ENCODE data around the gene AZIN2. TPM values are rescaled to one million over a fixed set of nuclear protein-coding genes. Genes with fewer than 3 reads are reported as not detected.

AZIN2 gene
- total and polyA plus RNA-seq, 2 of the 8 experiments (the other 6 are each of a cell fraction or from before 2014, with no cell fraction given): 0.22 to 0.91 TPM

DNA sequence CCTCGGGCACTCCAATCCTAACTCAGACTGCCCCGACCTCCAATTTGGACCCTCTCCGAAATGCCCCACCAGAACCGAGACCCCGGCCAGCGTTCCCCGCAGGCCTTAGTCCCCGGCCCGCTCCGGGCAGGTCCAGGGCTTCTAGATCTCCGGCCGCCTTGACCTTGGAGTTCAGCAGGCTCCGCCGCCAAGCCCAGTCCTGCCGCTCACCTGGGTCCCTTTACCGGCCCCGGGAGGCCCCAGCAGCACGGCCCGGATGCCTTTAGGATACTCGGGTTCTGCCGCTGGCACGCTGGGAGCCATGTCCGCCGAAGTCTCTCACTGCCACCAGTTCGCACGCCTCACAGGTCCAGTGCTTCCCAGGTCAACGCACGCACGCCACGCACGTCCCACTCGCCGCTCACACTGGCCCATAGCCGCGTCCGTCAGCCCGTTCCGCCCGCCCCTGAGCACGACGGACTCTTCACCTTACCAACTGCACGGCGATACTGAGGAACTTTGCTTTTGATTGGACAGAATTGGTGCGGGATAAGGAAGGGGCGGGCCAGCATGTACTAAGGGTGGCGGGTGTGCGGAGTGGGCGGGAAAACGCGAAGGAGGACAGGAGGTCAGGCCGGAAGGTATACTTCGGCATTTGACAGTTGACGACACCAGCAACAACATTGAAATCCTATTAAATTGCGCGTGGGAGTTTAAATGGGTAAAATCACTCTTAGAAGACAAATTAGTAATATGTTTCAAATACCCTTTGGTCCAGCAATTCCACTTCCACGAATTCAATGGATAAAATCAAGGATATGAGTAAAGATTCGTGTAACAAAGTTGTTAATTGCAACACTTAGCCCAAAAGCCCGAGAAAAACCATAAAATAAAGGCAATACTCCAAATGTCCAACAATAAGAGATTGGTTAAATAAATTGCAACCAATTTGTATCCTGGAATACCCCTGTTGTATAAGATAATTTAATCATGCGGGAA is 44.1 kb upstream of the AZIN2 start, which contains the start of gene AK2 (continued):
- TF ChIP-seq RFX5 (IDR thresholded peaks at IDR 0.05; ENCODE audit: borderline replicate concordance, low read depth, low read length): no peak

All from H1 (cell line).